NCI-H345 treated with DMSO at 0.1 percent for 48 hours (cell line): ENCODE measurements around the gene C2CD5.
A peak's percentile ranks its signal among the peaks of the same experiment; 100 is the strongest.
"Not testable (repeated sequence)": the region's sequence is repeated elsewhere in the genome, so short reads cannot be mapped to it uniquely, and the experiment has no call there.

Experiments used
- DNase-seq: peaks from one replicate; lab custom pipeline; 2025; ENCODE audit not compliant: unreplicated experiment; lab: John Stamatoyannopoulos, UW

C2CD5 gene

GRCh38 chr12:22544038-22544979 is at the start of gene C2CD5:
Gene C2CD5, minus strand, starts transcription at chr12:22544542. Its CDS starts 392 bp downstream, at chr12:22544150.
- DNase-seq: peak; percentile 93

- DNase-seq: no peak
Observed at GRCh38 chr12:22593864-22594263, 49.5 kb upstream of the C2CD5 start.

- DNase-seq: no peak
Observed at GRCh38 chr12:22588817-22589216, 44.5 kb upstream of the C2CD5 start.

- no peak for DNase-seq
Observed at GRCh38 chr12:22578328-22578727, 34.0 kb upstream of the C2CD5 start.

- no peak for DNase-seq
Observed at GRCh38 chr12:22577667-22578066, 33.3 kb upstream of the C2CD5 start.

- DNase-seq: no peak
Observed at GRCh38 chr12:22576473-22576872, 32.1 kb upstream of the C2CD5 start.

- DNase-seq: no peak
Observed at GRCh38 chr12:22576065-22576464, 31.7 kb upstream of the C2CD5 start.

- no peak for DNase-seq
Observed at GRCh38 chr12:22574921-22575320, 30.6 kb upstream of the C2CD5 start.

- DNase-seq: no peak
Observed at GRCh38 chr12:22573181-22573580, 28.8 kb upstream of the C2CD5 start.

- DNase-seq: no peak
Observed at GRCh38 chr12:22569253-22569652, 24.9 kb upstream of the C2CD5 start.

- DNase-seq: no peak
Observed at GRCh38 chr12:22562036-22563028, 18.0 kb upstream of the C2CD5 start.

GRCh38 chr12:22554750-22555149 is 10.4 kb upstream of the C2CD5 start:
- DNase-seq: not testable (repeated sequence)

GRCh38 chr12:22551624-22552023 is 7.3 kb upstream of the C2CD5 start:
- no peak for DNase-seq

- DNase-seq: no peak
Observed at GRCh38 chr12:22545255-22545654, 913 bp upstream of the C2CD5 start.

GRCh38 chr12:22543246-22544037 is 900 bp downstream of the C2CD5 start:
- peak; percentile 24 for DNase-seq

- DNase-seq: no peak
Observed at GRCh38 chr12:22541496-22542155, 2.7 kb downstream of the C2CD5 start.

GRCh38 chr12:22539055-22539454 is 5.3 kb downstream of the C2CD5 start:
- DNase-seq: no peak

- DNase-seq: no peak
Observed at GRCh38 chr12:22538311-22538710, 6.0 kb downstream of the C2CD5 start.

- DNase-seq: no peak
Observed at GRCh38 chr12:22536971-22537544, 7.3 kb downstream of the C2CD5 start.
